ENCODE measurements around the gene SKIL.

GRCh38 chr3:170338690-170339340 lies 18.7 kb upstream of the SKIL start:
- TF ChIP-seq POLR2A (IDR thresholded peaks at IDR 0.05) (no peak), CTCF (IDR thresholded peaks at IDR 0.05) (no peak)
